Measurements from ENCODE around the gene FFAR1. TPM values are rescaled to one million over a fixed set of nuclear protein-coding genes. Genes with fewer than 3 reads are reported as not detected.

Gene FFAR1
- total and polyA plus RNA-seq, 4 donors: 0.06 to 0.83 (median 0.70) TPM; not detected in 1

- Histone ChIP-seq H3K9me3 (ENCODE audit: control insufficient read depth, insufficient read depth, low read length) (no peaks in the 10 kb centered on the region), H3K27me3 (ENCODE audit: control insufficient read depth, insufficient read depth, low read length) (no peaks in the 10 kb centered on the region), H3K36me3 (ENCODE audit: control insufficient read depth, insufficient read depth, low read length) (no peaks in the 10 kb centered on the region), H3K4me3 (ENCODE audit: low read depth, low read length) (no peak overlapping the region), H3K4me1 (ENCODE audit: control insufficient read depth, insufficient read depth, low read length) (peaks cover 8% of the 10 kb centered on the region), H3K27ac (ENCODE audit: low read depth, low read length) (no peak overlapping the region)
- WGBS (ENCODE audit: insufficient coverage): 24% methylated on average over 12 of the region's 19 CpGs
- DNase-seq (ENCODE audit: low read depth in 4 of 6, low spot score in 6 of 6): peak; percentile 5 to 65 (median 30)
These were observed 47.9 kb downstream of the FFAR1 start for GRCh38 chr19:35395382-35396199.

- no peak overlapping the region for H3K4me3 ChIP-seq (ENCODE audit: low read depth, low read length)
- H3K4me1 ChIP-seq (ENCODE audit: control insufficient read depth, insufficient read depth, low read length): peaks cover 8% of the 10 kb centered on the region
- H3K27ac ChIP-seq (ENCODE audit: low read depth, low read length): no peak overlapping the region
- no peaks in the 10 kb centered on the region for H3K9me3 ChIP-seq (ENCODE audit: control insufficient read depth, insufficient read depth, low read length)
- no peak for DNase-seq (ENCODE audit: low read depth in 4 of 6, low spot score in 6 of 6)
- no peaks in the 10 kb centered on the region for H3K27me3 ChIP-seq (ENCODE audit: control insufficient read depth, insufficient read depth, low read length)
- WGBS (ENCODE audit: insufficient coverage): 94% methylated on average over 9 of the region's 14 CpGs
- H3K36me3 ChIP-seq (ENCODE audit: control insufficient read depth, insufficient read depth, low read length): no peaks in the 10 kb centered on the region
These were observed 48.7 kb downstream of the FFAR1 start for GRCh38 chr19:35396240-35396885.

GRCh38 chr19:35397064-35397463 lies 49.4 kb downstream of the FFAR1 start:
- peaks cover 8% of the 10 kb centered on the region for H3K4me1 ChIP-seq (ENCODE audit: control insufficient read depth, insufficient read depth, low read length)
- peak in 1 of 6 donors; percentile 20 for DNase-seq (ENCODE audit: low read depth in 4 of 6, low spot score in 6 of 6)
- 83% methylated on average over 6 of the region's 6 CpGs for WGBS (ENCODE audit: insufficient coverage)
- no peaks in the 10 kb centered on the region for H3K9me3 ChIP-seq (ENCODE audit: control insufficient read depth, insufficient read depth, low read length)
- no peaks in the 10 kb centered on the region for H3K27me3 ChIP-seq (ENCODE audit: control insufficient read depth, insufficient read depth, low read length)
- H3K4me3 ChIP-seq (ENCODE audit: low read depth, low read length): no peak overlapping the region
- H3K27ac ChIP-seq (ENCODE audit: low read depth, low read length): no peak overlapping the region
- no peaks in the 10 kb centered on the region for H3K36me3 ChIP-seq (ENCODE audit: control insufficient read depth, insufficient read depth, low read length)

Other genes with a start within 250 kb of the FFAR1 start
- gene FXYD3, start 232.1 kb upstream of the FFAR1 start, total RNA-seq: 1 to 10 TPM in 1 of 2 donors, under 1 TPM in 1; 0.40 to 2.6 TPM
- 1 to 10 TPM in 1 of 2 donors, under 1 TPM in 1; 0.49 to 1.7 TPM for gene FXYD3, start 232.1 kb upstream of the FFAR1 start, polyA plus RNA-seq (ENCODE audit: insufficient read length in 2 of 2)
- gene LGI4, start 212.8 kb upstream of the FFAR1 start, total RNA-seq: 10 to 100 TPM; 10.9 to 18.5 TPM
- 10 to 100 TPM; 21.4 to 37.5 TPM for gene LGI4, start 212.8 kb upstream of the FFAR1 start, polyA plus RNA-seq (ENCODE audit: insufficient read length in 2 of 2)
- 100 to 1,000 TPM in 1 of 2 donors, 10 to 100 TPM in 1; 20.4 to 104 TPM for gene FXYD1, start 209.1 kb upstream of the FFAR1 start, total RNA-seq
- 10 to 100 TPM; 37.9 to 58.3 TPM for gene FXYD1, start 209.1 kb upstream of the FFAR1 start, polyA plus RNA-seq (ENCODE audit: insufficient read length in 2 of 2)
- 10 to 100 TPM; 12.1 to 34.3 TPM for gene FXYD7, start 204.6 kb upstream of the FFAR1 start, total RNA-seq
- gene FXYD7, start 204.6 kb upstream of the FFAR1 start, polyA plus RNA-seq (ENCODE audit: insufficient read length in 2 of 2): 100 to 1,000 TPM; 279 to 281 TPM
- gene FXYD5, start 193.2 kb upstream of the FFAR1 start, total RNA-seq: 10 to 100 TPM; 11.0 to 52.5 TPM
- 10 to 100 TPM in 1 of 2 donors, 1 to 10 TPM in 1; 9.3 to 32.5 TPM for gene FXYD5, start 193.2 kb upstream of the FFAR1 start, polyA plus RNA-seq (ENCODE audit: insufficient read length in 2 of 2)
- not detected for gene FAM187B, start 119.2 kb upstream of the FFAR1 start, total RNA-seq
- gene FAM187B, start 119.2 kb upstream of the FFAR1 start, polyA plus RNA-seq (ENCODE audit: insufficient read length in 2 of 2): not detected
- 10 to 100 TPM in 1 of 2 donors, 1 to 10 TPM in 1; 2.0 to 29.4 TPM for gene LSR, start 98.9 kb upstream of the FFAR1 start, total RNA-seq
- gene LSR, start 98.9 kb upstream of the FFAR1 start, polyA plus RNA-seq (ENCODE audit: insufficient read length in 2 of 2): 10 to 100 TPM; 21.3 to 25.4 TPM
- gene USF2, start 78.9 kb upstream of the FFAR1 start, total RNA-seq: 10 to 100 TPM; 37.2 to 89.6 TPM
- 100 to 1,000 TPM; 235 to 258 TPM for gene USF2, start 78.9 kb upstream of the FFAR1 start, polyA plus RNA-seq (ENCODE audit: insufficient read length in 2 of 2)
- under 1 TPM in 1 of 2 donors, not detected in 1; 0.40 TPM for gene HAMP, start 65.4 kb upstream of the FFAR1 start, total RNA-seq
- gene HAMP, start 65.4 kb upstream of the FFAR1 start, polyA plus RNA-seq (ENCODE audit: insufficient read length in 2 of 2): under 1 TPM; 0.35 to 0.67 TPM
- gene MAG, start 55.7 kb upstream of the FFAR1 start, total RNA-seq: 100 to 1,000 TPM in 1 of 2 donors, 10 to 100 TPM in 1; 83.5 to 215 TPM
- gene MAG, start 55.7 kb upstream of the FFAR1 start, polyA plus RNA-seq (ENCODE audit: insufficient read length in 2 of 2): 100 to 1,000 TPM; 249 to 261 TPM
- gene CD22, start 18.7 kb upstream of the FFAR1 start, total RNA-seq: 10 to 100 TPM in 1 of 2 donors, 1 to 10 TPM in 1; 9.4 to 13.5 TPM
- gene CD22, start 18.7 kb upstream of the FFAR1 start, polyA plus RNA-seq (ENCODE audit: insufficient read length in 2 of 2): 10 to 100 TPM; 24.2 to 39.4 TPM
- gene FFAR3, start 10.6 kb downstream of the FFAR1 start, total RNA-seq: under 1 TPM; 0.10 to 0.11 TPM
- not detected for gene FFAR3, start 10.6 kb downstream of the FFAR1 start, polyA plus RNA-seq (ENCODE audit: insufficient read length in 2 of 2)
- gene GPR42, start 23.2 kb downstream of the FFAR1 start, total RNA-seq: not detected
- gene GPR42, start 23.2 kb downstream of the FFAR1 start, polyA plus RNA-seq (ENCODE audit: insufficient read length in 2 of 2): under 1 TPM in 1 of 2 donors, not detected in 1; 0.14 TPM
- under 1 TPM; 0.11 to 0.69 TPM for gene FFAR2, start 100.4 kb downstream of the FFAR1 start, total RNA-seq
- gene FFAR2, start 100.4 kb downstream of the FFAR1 start, polyA plus RNA-seq (ENCODE audit: insufficient read length in 2 of 2): under 1 TPM; 0.29 to 0.50 TPM
- not detected for gene KRTDAP, start 142.6 kb downstream of the FFAR1 start, total RNA-seq
- gene KRTDAP, start 142.6 kb downstream of the FFAR1 start, polyA plus RNA-seq (ENCODE audit: insufficient read length in 2 of 2): not detected
- 10 to 100 TPM; 10.4 to 49.0 TPM for gene DMKN, start 165.7 kb downstream of the FFAR1 start, total RNA-seq
- 10 to 100 TPM; 18.1 to 31.2 TPM for gene DMKN, start 165.7 kb downstream of the FFAR1 start, polyA plus RNA-seq (ENCODE audit: insufficient read length in 2 of 2)
- gene SBSN, start 180.4 kb downstream of the FFAR1 start, total RNA-seq: under 1 TPM in 1 of 2 donors, not detected in 1; 0.06 TPM
- under 1 TPM; 0.17 to 0.50 TPM for gene SBSN, start 180.4 kb downstream of the FFAR1 start, polyA plus RNA-seq (ENCODE audit: insufficient read length in 2 of 2)
- under 1 TPM in 1 of 2 donors, not detected in 1; 0.11 TPM for gene GAPDHS, start 185.6 kb downstream of the FFAR1 start, total RNA-seq
- gene GAPDHS, start 185.6 kb downstream of the FFAR1 start, polyA plus RNA-seq (ENCODE audit: insufficient read length in 2 of 2): not detected
- gene TMEM147, start 197.7 kb downstream of the FFAR1 start, total RNA-seq: 100 to 1,000 TPM in 1 of 2 donors, 10 to 100 TPM in 1; 58.2 to 126 TPM
- gene TMEM147, start 197.7 kb downstream of the FFAR1 start, polyA plus RNA-seq (ENCODE audit: insufficient read length in 2 of 2): 100 to 1,000 TPM; 108 to 109 TPM
- gene ATP4A, start 215.8 kb downstream of the FFAR1 start, total RNA-seq: not detected
- gene ATP4A, start 215.8 kb downstream of the FFAR1 start, polyA plus RNA-seq (ENCODE audit: insufficient read length in 2 of 2): under 1 TPM; 0.30 to 0.41 TPM
- gene PMIS2, start 238.3 kb downstream of the FFAR1 start, total RNA-seq: not detected
- not detected for gene PMIS2, start 238.3 kb downstream of the FFAR1 start, polyA plus RNA-seq (ENCODE audit: insufficient read length in 2 of 2)